Kidney (tissue), 14 donors: Measurements from ENCODE around the gene TREML4. TPM values are rescaled to one million over a fixed set of nuclear protein-coding genes. Genes with fewer than 3 reads are reported as not detected.

ENCODE experiments used
- DNase-seq, 5 donors: peaks; one replicate each; pipeline ENCODE4 v3.0.0-alpha.2; 2013 to 2020
- FAIRE-seq: peaks from 2 replicates; lab custom pipeline; 2012; peaks lifted over from hg19 to GRCh38; lab: Jason Lieb, UNC
- H3K27ac ChIP-seq, 2 donors: one replicate each; pipeline ENCODE4 v1.7.0; 2013; ENCODE audit warnings: low read depth in 2 of 2, low read length in 2 of 2, inconsistent platforms in 1 of 2
- H3K27me3 ChIP-seq: one replicate; pipeline ENCODE4 v1.7.1; 2013; ENCODE audit warnings: low read length, inconsistent platforms; ENCODE audit not compliant: control insufficient read depth, insufficient read depth
- H3K36me3 ChIP-seq, 3 donors: one replicate each; pipeline versions ENCODE4 v1.7.0 to v1.7.1; 2013; ENCODE audit warnings: low read length in 3 of 3, control low read depth in 1 of 3, inconsistent platforms in 1 of 3; ENCODE audit not compliant: insufficient read depth in 3 of 3, control insufficient read depth in 2 of 3
- H3K4me1 ChIP-seq, 3 donors: one replicate each; pipeline versions ENCODE4 v1.7.0 to v1.7.1; 2013; ENCODE audit warnings: low read length in 3 of 3, inconsistent platforms in 1 of 3, low read depth in 1 of 3; ENCODE audit not compliant: control insufficient read depth in 2 of 3, insufficient read depth in 2 of 3
- H3K4me3 ChIP-seq, 3 donors: one replicate each; pipeline versions ENCODE4 v1.7.0 to v1.8.1; 2013; ENCODE audit warnings: low read length in 3 of 3, control low read depth in 1 of 3, inconsistent platforms in 1 of 3
- H3K9ac ChIP-seq, 3 donors: one replicate each; pipeline versions ENCODE4 v1.7.0 to v1.7.1; 2013; ENCODE audit warnings: low read length in 3 of 3, control low read depth in 1 of 3, inconsistent platforms in 1 of 3
- H3K9me3 ChIP-seq, 3 donors: one replicate each; pipeline versions ENCODE4 v1.7.0 to v1.7.1; 2013; ENCODE audit warnings: low read length in 3 of 3, control low read depth in 1 of 3, inconsistent platforms in 1 of 3; ENCODE audit not compliant: control insufficient read depth in 2 of 3, insufficient read depth in 1 of 3
- intact Hi-C: fragments of 100-400 bp; cut with DNase I; formaldehyde crosslinking; loops from one replicate; pipeline ENCODE4 v1.11.1; 2022
- polyA plus RNA-seq: library from polyadenylated mRNA; stranded (reverse); fragments of 350-450 nt; fragmentation: Illumina TruSeq; extraction: RNeasy Lipid Tissue Mini Kit (QIAGEN cat#74804); gene quantifications from one replicate; pipeline ENCODE4 v1.2.3, GENCODE V29; 2014; ENCODE audit warnings: low read depth, low replicate concordance; ENCODE audit not compliant: insufficient read depth
- total RNA-seq: library from RNA; stranded (reverse); fragmentation: NEBNext Ultra II Directional; extraction: Animal tissue kit (Norgen Biotek cat#: 25700); gene quantifications from one replicate; pipeline ENCODE4 v1.2.1, GENCODE V29; 2021
- TF ChIP-seq, protein P1 (sequence below): IDR thresholded peaks from 3 replicates; pipeline ENCODE4 v1.5.1; 2012; ENCODE audit warnings: mild to moderate bottlenecking, moderate library complexity, borderline replicate concordance; ENCODE audit not compliant: insufficient read depth; ENCODE audit errors: extremely low read depth
- donor health status: control.
- donor health status: control.
- donor health status: control.
- donor health status: control.
- donor health status: control.
- donor health status: DM: yes; HTN: yes; CAD: no.
- donor health status: Normal renal cell carcinoma (clear cell type).

Gene TREML4
- total and polyA plus RNA-seq, 2 donors from 2014 or later, result not detected

DNA sequence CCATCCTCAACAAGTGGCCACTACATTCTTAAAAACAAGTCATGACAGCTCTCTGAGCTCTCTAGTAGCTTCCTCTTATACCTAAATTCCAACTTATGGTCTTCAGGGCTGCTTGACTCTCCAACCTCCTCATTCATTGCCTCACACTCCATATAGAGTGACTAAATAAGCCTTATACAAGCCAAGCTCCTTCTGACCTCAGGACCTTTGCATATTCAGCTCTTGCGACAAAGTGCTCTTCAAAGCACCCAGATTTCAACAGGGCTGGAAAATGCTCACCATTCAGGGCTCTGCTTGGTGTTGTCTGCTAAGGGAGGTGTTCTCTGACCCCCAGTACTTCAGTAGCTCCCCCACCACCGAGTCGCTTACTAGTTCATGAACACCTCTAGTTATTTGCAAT, 30.9 kb upstream of the TREML4 start:
- Histone ChIP-seq H3K4me3 (no peak overlapping the region), H3K4me1 (no peaks in the 10 kb centered on the region), H3K9me3 (no peaks in the 10 kb centered on the region), H3K36me3 (no peaks in the 10 kb centered on the region), H3K27me3 (no peaks in the 10 kb centered on the region), H3K9ac (no peak overlapping the region), H3K27ac (no peak overlapping the region)
- DNase-seq (no peak), FAIRE-seq (no peak)
- intact Hi-C loops, result no loop called here
- TF ChIP-seq, protein P1, sequence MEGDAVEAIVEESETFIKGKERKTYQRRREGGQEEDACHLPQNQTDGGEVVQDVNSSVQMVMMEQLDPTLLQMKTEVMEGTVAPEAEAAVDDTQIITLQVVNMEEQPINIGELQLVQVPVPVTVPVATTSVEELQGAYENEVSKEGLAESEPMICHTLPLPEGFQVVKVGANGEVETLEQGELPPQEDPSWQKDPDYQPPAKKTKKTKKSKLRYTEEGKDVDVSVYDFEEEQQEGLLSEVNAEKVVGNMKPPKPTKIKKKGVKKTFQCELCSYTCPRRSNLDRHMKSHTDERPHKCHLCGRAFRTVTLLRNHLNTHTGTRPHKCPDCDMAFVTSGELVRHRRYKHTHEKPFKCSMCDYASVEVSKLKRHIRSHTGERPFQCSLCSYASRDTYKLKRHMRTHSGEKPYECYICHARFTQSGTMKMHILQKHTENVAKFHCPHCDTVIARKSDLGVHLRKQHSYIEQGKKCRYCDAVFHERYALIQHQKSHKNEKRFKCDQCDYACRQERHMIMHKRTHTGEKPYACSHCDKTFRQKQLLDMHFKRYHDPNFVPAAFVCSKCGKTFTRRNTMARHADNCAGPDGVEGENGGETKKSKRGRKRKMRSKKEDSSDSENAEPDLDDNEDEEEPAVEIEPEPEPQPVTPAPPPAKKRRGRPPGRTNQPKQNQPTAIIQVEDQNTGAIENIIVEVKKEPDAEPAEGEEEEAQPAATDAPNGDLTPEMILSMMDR, result no peak

DNA sequence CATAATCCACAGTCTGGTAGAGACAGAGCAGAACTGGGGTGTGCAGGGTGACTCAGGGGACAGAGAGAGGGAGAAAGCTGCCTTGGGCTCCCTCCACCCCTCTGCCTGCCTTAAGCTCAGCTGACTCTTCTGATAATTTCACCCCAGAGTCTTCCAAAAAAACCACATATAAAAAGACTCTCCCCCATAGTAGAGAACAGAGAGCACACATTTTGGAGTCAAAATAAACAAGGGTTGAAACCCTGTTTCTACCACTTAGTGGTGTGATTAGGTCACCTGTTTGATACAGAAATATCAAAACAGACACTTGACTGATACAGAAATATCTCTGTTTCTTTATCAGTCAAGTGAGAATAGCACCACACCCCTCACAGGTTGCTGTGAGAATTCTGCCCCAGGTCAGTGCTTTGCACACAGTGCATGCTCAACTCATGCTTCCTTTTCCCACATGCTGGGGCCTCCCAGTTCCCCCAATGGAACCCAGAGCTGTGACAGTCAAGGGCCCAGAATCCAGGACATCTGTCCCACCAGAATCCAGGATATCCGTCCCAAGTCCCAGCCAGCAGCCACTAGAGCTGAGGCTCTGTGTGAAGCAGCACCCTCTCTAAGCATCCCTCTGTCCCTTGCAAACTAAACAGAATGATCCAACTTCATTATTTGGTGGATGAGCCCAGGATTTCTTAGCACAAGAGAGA, 28.4 kb upstream of the TREML4 start:
- no peak for FAIRE-seq

DNA sequence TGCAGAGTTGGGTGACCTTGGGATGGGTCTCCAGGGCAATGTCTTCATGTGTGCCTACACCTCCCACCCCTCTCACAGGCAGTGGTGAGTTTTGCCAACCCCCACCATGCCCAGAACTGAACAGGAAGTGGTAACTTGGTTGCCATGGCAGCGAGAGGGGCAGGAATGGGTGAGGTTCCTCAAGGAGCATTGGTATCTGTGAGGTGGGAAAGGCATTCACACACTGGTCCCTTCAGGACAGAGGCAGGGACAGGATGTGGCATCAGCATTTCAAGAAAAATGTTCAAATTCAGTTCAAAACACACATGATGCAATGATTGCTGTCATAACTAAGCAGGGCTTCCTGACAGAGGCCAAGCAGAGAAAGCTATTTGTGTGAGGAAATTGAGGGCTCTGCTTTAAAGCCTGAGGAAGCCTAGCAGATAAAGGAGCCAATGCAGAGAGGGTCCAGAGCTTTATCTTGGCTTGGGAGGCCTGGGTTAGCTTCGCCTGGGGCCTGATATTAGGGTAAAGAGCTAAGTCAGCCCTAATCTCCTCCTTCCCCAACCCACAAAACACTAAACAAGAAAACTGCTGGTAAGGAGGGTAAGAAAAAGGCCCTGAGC, 27.8 kb upstream of the TREML4 start:
- intact Hi-C loops, result no loop called here
- Histone ChIP-seq H3K27me3 (no peaks in the 10 kb centered on the region), H3K4me1 (no peaks in the 10 kb centered on the region), H3K36me3 (no peaks in the 10 kb centered on the region), H3K9ac (no peak overlapping the region), H3K4me3 (no peak overlapping the region), H3K27ac (no peak overlapping the region), H3K9me3 (no peaks in the 10 kb centered on the region)
- TF ChIP-seq, protein P1, result no peak
- peak in 1 of 5 donors; percentile 7 for DNase-seq
- no peak for FAIRE-seq

More for the DNA sequence above, 28.4 kb upstream of the TREML4 start:
- Histone ChIP-seq H3K9me3 (no peaks in the 10 kb centered on the region), H3K4me1 (no peaks in the 10 kb centered on the region), H3K27me3 (no peaks in the 10 kb centered on the region), H3K27ac (no peak overlapping the region), H3K36me3 (no peaks in the 10 kb centered on the region), H3K9ac (no peak overlapping the region), H3K4me3 (no peak overlapping the region)
- intact Hi-C loops, result no loop called here
- TF ChIP-seq, protein P1, result no peak
- no peak for DNase-seq
